H54 (cell line): ENCODE measurements around the gene MSL1.

ENCODE experiments used
- DNase-seq: peaks from one replicate; pipeline ENCODE4 v3.0.0; 2011; ENCODE audit warnings: low spot score, mixed read lengths; ENCODE audit not compliant: insufficient read length
- FAIRE-seq: peaks from 3 replicates; lab custom pipeline; 2011; peaks lifted over from hg19 to GRCh38; lab: Jason Lieb, UNC
- POLR2A ChIP-seq: IDR thresholded peaks from 2 replicates; pipeline ENCODE4 v1.6.1; 2011; ENCODE audit warnings: low read depth, mild to moderate bottlenecking, low read length

MSL1 gene

GRCh38 chr17:40086150-40087044 lies 35.4 kb upstream of the MSL1 start:
- FAIRE-seq (no peak), DNase-seq (no peak)
- TF ChIP-seq POLR2A, result no peak

GRCh38 chr17:40087049-40087794 lies 34.5 kb upstream of the MSL1 start:
- FAIRE-seq, result no peak

GRCh38 chr17:40087903-40088718 lies 33.7 kb upstream of the MSL1 start:
- TF ChIP-seq POLR2A, result no peak
- DNase-seq (no peak), FAIRE-seq (no peak)

More at GRCh38 chr17:40087049-40087794, 34.5 kb upstream of the MSL1 start:
- TF ChIP-seq POLR2A, result no peak
- no peak for DNase-seq

- no peak for FAIRE-seq
- no peak for TF ChIP-seq POLR2A
These were observed 32.5 kb upstream of the MSL1 start for GRCh38 chr17:40089077-40089895.

GRCh38 chr17:40090237-40091119 lies 31.3 kb upstream of the MSL1 start:
- no peak for TF ChIP-seq POLR2A

More at GRCh38 chr17:40089077-40089895, 32.5 kb upstream of the MSL1 start:
- no peak for DNase-seq

GRCh38 chr17:40091691-40092397 lies 29.9 kb upstream of the MSL1 start:
- no peak for FAIRE-seq
- no peak for TF ChIP-seq POLR2A
- DNase-seq, result no peak

More at GRCh38 chr17:40090237-40091119, 31.3 kb upstream of the MSL1 start:
- FAIRE-seq, result no peak
- no peak for DNase-seq

GRCh38 chr17:40092581-40092980 lies 29.2 kb upstream of the MSL1 start:
- FAIRE-seq (no peak), DNase-seq (no peak)
- no peak for TF ChIP-seq POLR2A

GRCh38 chr17:40093005-40093579 lies 28.7 kb upstream of the MSL1 start:
- DNase-seq (no peak), FAIRE-seq (no peak)
- no peak for TF ChIP-seq POLR2A

GRCh38 chr17:40093580-40094201 lies 28.1 kb upstream of the MSL1 start:
- no peak for DNase-seq
- FAIRE-seq, result no peak
- TF ChIP-seq POLR2A, result no peak

- no peak for FAIRE-seq
- no peak for DNase-seq
- TF ChIP-seq POLR2A, result no peak
These were observed 26.9 kb upstream of the MSL1 start for GRCh38 chr17:40094874-40095273.
